OCI-LY3 (cell line): ENCODE data around the gene THOC5.

Experiments used
- EZH2phosphoT487 ChIP-seq: fragments of 200-600 bp; shearing (Covaris generic); IDR thresholded peaks from 2 replicates; pipeline ENCODE4 v1.6.1; 2018; ENCODE audit warnings: antibody characterized with exemption, mixed run types, low read depth
- TF ChIP-seq, protein P1 (sequence below): fragments of 200-600, 300-600 bp; sonication (generic); IDR thresholded peaks from 2 replicates; pipeline ENCODE4 v1.5.1; 2014; ENCODE audit warnings: antibody characterized with exemption, low read length, low read depth

DNA sequence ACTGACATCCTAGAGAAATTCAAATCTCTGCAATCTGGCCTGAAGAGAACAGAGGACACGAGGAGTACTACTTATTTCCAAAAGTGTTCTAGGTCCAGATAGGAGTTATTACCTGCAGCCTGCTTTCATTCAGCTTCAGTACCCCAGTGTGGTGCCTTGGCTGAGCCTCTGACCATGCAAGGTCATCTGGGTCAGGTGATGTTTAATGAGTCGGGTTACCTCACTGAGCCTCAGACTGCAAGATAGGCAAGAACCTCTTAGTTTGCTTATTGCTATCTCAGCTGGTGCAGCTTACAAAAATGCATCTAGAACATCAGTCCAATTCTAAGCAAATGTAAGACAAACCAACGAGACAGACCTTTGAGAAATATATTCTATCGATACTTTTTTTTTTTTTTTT lies 40.4 kb upstream of the THOC5 start:
- TF ChIP-seq, protein P1, sequence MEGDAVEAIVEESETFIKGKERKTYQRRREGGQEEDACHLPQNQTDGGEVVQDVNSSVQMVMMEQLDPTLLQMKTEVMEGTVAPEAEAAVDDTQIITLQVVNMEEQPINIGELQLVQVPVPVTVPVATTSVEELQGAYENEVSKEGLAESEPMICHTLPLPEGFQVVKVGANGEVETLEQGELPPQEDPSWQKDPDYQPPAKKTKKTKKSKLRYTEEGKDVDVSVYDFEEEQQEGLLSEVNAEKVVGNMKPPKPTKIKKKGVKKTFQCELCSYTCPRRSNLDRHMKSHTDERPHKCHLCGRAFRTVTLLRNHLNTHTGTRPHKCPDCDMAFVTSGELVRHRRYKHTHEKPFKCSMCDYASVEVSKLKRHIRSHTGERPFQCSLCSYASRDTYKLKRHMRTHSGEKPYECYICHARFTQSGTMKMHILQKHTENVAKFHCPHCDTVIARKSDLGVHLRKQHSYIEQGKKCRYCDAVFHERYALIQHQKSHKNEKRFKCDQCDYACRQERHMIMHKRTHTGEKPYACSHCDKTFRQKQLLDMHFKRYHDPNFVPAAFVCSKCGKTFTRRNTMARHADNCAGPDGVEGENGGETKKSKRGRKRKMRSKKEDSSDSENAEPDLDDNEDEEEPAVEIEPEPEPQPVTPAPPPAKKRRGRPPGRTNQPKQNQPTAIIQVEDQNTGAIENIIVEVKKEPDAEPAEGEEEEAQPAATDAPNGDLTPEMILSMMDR, result no peak
- no peak for TF ChIP-seq EZH2phosphoT487
